Left ventricle myocardium inferior (tissue), 1 donor: ENCODE results near the gene OGDH. TPM values are rescaled to one million over a fixed set of nuclear protein-coding genes. Genes with fewer than 3 reads are reported as not detected.

Experiments used
- DNase-seq: peaks from one replicate; pipeline ENCODE4 v3.0.0-alpha.2; 2020
- H3K27ac ChIP-seq: fragments of 200-600 bp; replicated peaks from 2 replicates; pipeline ENCODE4 v1.8.0; 2021
- H3K27me3 ChIP-seq: fragments of 200-600 bp; 2 replicates; pipeline ENCODE4 v1.8.0; 2021; ENCODE audit warnings: low read depth
- H3K36me3 ChIP-seq: fragments of 200-600 bp; 2 replicates; pipeline ENCODE4 v1.8.0; 2021
- H3K4me1 ChIP-seq: fragments of 200-600 bp; 2 replicates; pipeline ENCODE4 v1.8.0; 2021
- H3K4me3 ChIP-seq: fragments of 200-600 bp; 2 replicates; pipeline ENCODE4 v1.8.0; 2021; ENCODE audit warnings: mild to moderate bottlenecking, moderate library complexity
- H3K9me3 ChIP-seq: fragments of 200-600 bp; replicated peaks from 2 replicates; pipeline ENCODE4 v1.8.0; 2021
- CTCF ChIP-seq: fragments of 200-600 bp; IDR thresholded peaks from 2 replicates; pipeline ENCODE4 v1.8.0; 2021; ENCODE audit warnings: antibody characterized with exemption, mild to moderate bottlenecking, borderline replicate concordance
- intact Hi-C: fragments of 100-400 bp; cut with micrococcal nuclease; formaldehyde crosslinking; loops from one replicate; pipeline ENCODE4 v1.11.0; 2022
- total RNA-seq: library from RNA; stranded (reverse); fragmentation: NEBNext Ultra II Directional; extraction: Animal tissue kit (Norgen Biotek cat#: 25700); gene quantifications from one replicate; pipeline ENCODE4 v1.2.1, GENCODE V29; 2021
- donor health status: DM: no; HTN: yes; CAD: no; lungs with severe emphysema.

Gene OGDH
- total RNA-seq, 1 donor from 2014 or later: 677 TPM

GRCh38 chr7:44681645-44682044 is 75.2 kb downstream of the OGDH start:
- Histone ChIP-seq H3K9me3 (no peaks in the 10 kb centered on the region), H3K4me3 (no peak overlapping the region), H3K27me3 (no peaks in the 10 kb centered on the region), H3K36me3 (peaks cover 86% of the 10 kb centered on the region), H3K27ac (peak overlapping the region; percentile 47), H3K4me1 (peaks cover 53% of the 10 kb centered on the region)
- TF ChIP-seq CTCF: no peak
- intact Hi-C loops: no loop called here
- DNase-seq: no peak

GRCh38 chr7:44685723-44686122 is 79.3 kb downstream of the OGDH start:
- H3K27me3 ChIP-seq: no peaks in the 10 kb centered on the region
- TF ChIP-seq CTCF: no peak
- peak overlapping the region; percentile 60 for H3K27ac ChIP-seq
- H3K4me3 ChIP-seq: no peak overlapping the region
- H3K36me3 ChIP-seq: peaks cover 84% of the 10 kb centered on the region
- peaks cover 18% of the 10 kb centered on the region for H3K4me1 ChIP-seq
- intact Hi-C loops: no loop called here
- no peaks in the 10 kb centered on the region for H3K9me3 ChIP-seq
- no peak for DNase-seq

GRCh38 chr7:44689427-44689826 is 83.0 kb downstream of the OGDH start:
- DNase-seq: no peak
- intact Hi-C loops: no loop called here
- Histone ChIP-seq H3K4me1 (peaks cover 24% of the 10 kb centered on the region), H3K27ac (no peak overlapping the region), H3K4me3 (no peak overlapping the region), H3K36me3 (peaks cover 81% of the 10 kb centered on the region), H3K9me3 (no peaks in the 10 kb centered on the region), H3K27me3 (no peaks in the 10 kb centered on the region)
- no peak for TF ChIP-seq CTCF

GRCh38 chr7:44693641-44694313 is 87.3 kb downstream of the OGDH start:
- intact Hi-C loops: no loop called here
- no peak for TF ChIP-seq CTCF
- peaks cover 30% of the 10 kb centered on the region for H3K4me1 ChIP-seq
- H3K4me3 ChIP-seq: peak overlapping the region; percentile 34
- no peaks in the 10 kb centered on the region for H3K27me3 ChIP-seq
- H3K27ac ChIP-seq: peak overlapping the region; percentile 89
- DNase-seq: peak; percentile 67
- H3K9me3 ChIP-seq: no peaks in the 10 kb centered on the region
- peaks cover 92% of the 10 kb centered on the region for H3K36me3 ChIP-seq

GRCh38 chr7:44694326-44694725 is 87.9 kb downstream of the OGDH start:
- peaks cover 95% of the 10 kb centered on the region for H3K36me3 ChIP-seq
- intact Hi-C loops: no loop called here
- H3K27me3 ChIP-seq: no peaks in the 10 kb centered on the region
- no peak for TF ChIP-seq CTCF
- H3K4me3 ChIP-seq: peak overlapping the region; percentile 34
- peak overlapping the region; percentile 89 for H3K27ac ChIP-seq
- DNase-seq: no peak
- H3K9me3 ChIP-seq: no peaks in the 10 kb centered on the region
- H3K4me1 ChIP-seq: peaks cover 30% of the 10 kb centered on the region
